ENCODE results near the gene PRXL2C. TPM values are rescaled to one million over a fixed set of nuclear protein-coding genes. Genes with fewer than 3 reads are reported as not detected.
"Not testable (repeated sequence)": the region's sequence is repeated elsewhere in the genome, so short reads cannot be mapped to it uniquely, and the experiment has no call there.

Gene PRXL2C
- total RNA-seq, 1 donor from 2014 or later = 12.6 TPM

GRCh38 chr9:96667363-96667728, 12.2 kb upstream of the PRXL2C start:
- ATAC-seq (ENCODE audit: low read depth) (no peak), DNase-seq (no peak)
- POLR2A ChIA-PET = interaction anchor here (0.6 to 0.7 kb wide), 2 partner anchors 29 to 101 kb away, joined by 4 to 11 read pairs; no protein-coding TSS in a partner anchor
- Mint-ChIP-seq H3K4me1 (no peaks in the 10 kb centered on the region), H3K4me3 (no peak overlapping the region), H3K36me3 (ENCODE audit: low read depth) (no peaks in the 10 kb centered on the region), H3K9me3 (no peaks in the 10 kb centered on the region), H3K27ac (no peak overlapping the region), H3K27me3 (peaks cover 15% of the 10 kb centered on the region)
- intact Hi-C loops (cut with micrococcal nuclease) = loop anchor here (2.0 kb wide), 1 partner anchor 435 kb away; no protein-coding TSS in a partner anchor
- no peak for TF ChIP-seq CTCF (IDR thresholded peaks at IDR 0.05)
- CTCF ChIA-PET = interaction anchor here (0.7 to 3.4 kb wide), 4 partner anchors 225 to 435 kb away, joined by 3 to 25 read pairs (median 6); no protein-coding TSS in a partner anchor

GRCh38 chr9:96666653-96667362, 11.7 kb upstream of the PRXL2C start:
- POLR2A ChIA-PET = interaction anchor here (0.6 to 0.7 kb wide), 3 partner anchors 11 to 100 kb away, joined by 3 to 11 read pairs (median 4); partner anchors contain the start of gene PRXL2C
- CTCF ChIA-PET = interaction anchor here (0.6 to 3.4 kb wide), 4 partner anchors 68 to 342 kb away, joined by 3 to 25 read pairs (median 6); no protein-coding TSS in a partner anchor
- not testable (repeated sequence) for H3K9me3 Mint-ChIP-seq; H3K4me1 Mint-ChIP-seq; H3K4me3 Mint-ChIP-seq; DNase-seq; H3K36me3 Mint-ChIP-seq (ENCODE audit: low read depth); H3K27ac Mint-ChIP-seq
- H3K27me3 Mint-ChIP-seq = peaks cover 12% of the 10 kb centered on the region
- peak; percentile 47 for ATAC-seq (ENCODE audit: low read depth)
- intact Hi-C loops (cut with micrococcal nuclease) = loop anchor here (1.0 to 2.0 kb wide), 2 partner anchors 340 to 434 kb away; no protein-coding TSS in a partner anchor

GRCh38 chr9:96665789-96666188, 10.7 kb upstream of the PRXL2C start:
- intact Hi-C loops (cut with micrococcal nuclease) = loop anchor here (1.0 to 2.0 kb wide), 2 partner anchors 338 to 433 kb away; no protein-coding TSS in a partner anchor
- POLR2A ChIA-PET = interaction anchor here (0.7 kb wide), 1 partner anchor 10 kb away, joined by 3 read pairs; the partner anchor contains the start of gene PRXL2C
- peaks cover 12% of the 10 kb centered on the region for H3K27me3 Mint-ChIP-seq
- H3K9me3 Mint-ChIP-seq = no peaks in the 10 kb centered on the region
- ATAC-seq (ENCODE audit: low read depth) = no peak
- H3K4me1 Mint-ChIP-seq = peaks cover under 1% of the 10 kb centered on the region
- no peak for DNase-seq
- H3K36me3 Mint-ChIP-seq (ENCODE audit: low read depth) = no peaks in the 10 kb centered on the region
- CTCF ChIA-PET = interaction anchor here (1.0 to 3.4 kb wide), 3 partner anchors 336 to 339 kb away, joined by 4 to 25 read pairs (median 6); no protein-coding TSS in a partner anchor
- no peak for TF ChIP-seq CTCF (IDR thresholded peaks at IDR 0.05)
- H3K4me3 Mint-ChIP-seq = no peak overlapping the region
- no peak overlapping the region for H3K27ac Mint-ChIP-seq

GRCh38 chr9:96663506-96664120, 8.5 kb upstream of the PRXL2C start:
- H3K4me3 Mint-ChIP-seq = no peak overlapping the region
- POLR2A ChIA-PET = no interaction called here
- H3K36me3 Mint-ChIP-seq (ENCODE audit: low read depth) = no peaks in the 10 kb centered on the region

GRCh38 chr9:96661711-96662110, 6.6 kb upstream of the PRXL2C start:
- Mint-ChIP-seq H3K36me3 (ENCODE audit: low read depth) (no peaks in the 10 kb centered on the region), H3K9me3 (no peaks in the 10 kb centered on the region), H3K27me3 (peaks cover 6% of the 10 kb centered on the region), H3K27ac (no peak overlapping the region), H3K4me1 (peaks cover 3% of the 10 kb centered on the region), H3K4me3 (no peak overlapping the region)
- intact Hi-C loops (cut with micrococcal nuclease) = no loop called here
- DNase-seq (no peak), ATAC-seq (ENCODE audit: low read depth) (no peak)
- POLR2A ChIA-PET = no interaction called here
- CTCF ChIA-PET = no interaction called here
- TF ChIP-seq CTCF (IDR thresholded peaks at IDR 0.05) = no peak

More at GRCh38 chr9:96663506-96664120, 8.5 kb upstream of the PRXL2C start:
- DNase-seq (no peak), ATAC-seq (ENCODE audit: low read depth) (no peak)
- Mint-ChIP-seq H3K27me3 (peaks cover 6% of the 10 kb centered on the region), H3K4me1 (peaks cover 3% of the 10 kb centered on the region), H3K27ac (no peak overlapping the region), H3K9me3 (no peaks in the 10 kb centered on the region)
- intact Hi-C loops (cut with micrococcal nuclease) = no loop called here
- TF ChIP-seq CTCF (IDR thresholded peaks at IDR 0.05) = no peak
- CTCF ChIA-PET = no interaction called here

Measured in activated B cell treated with CpG ODN at 0.5 μM for 24 hours (primary cell).